Endothelial cell of umbilical vein (primary cell): ENCODE results near the gene GPNMB. TPM values are rescaled to one million over a fixed set of nuclear protein-coding genes. Genes with fewer than 3 reads are reported as not detected.

Source experiments
- BruUV-seq: library from RNA; stranded (reverse); fragments of 400-500 nt; replicated peaks from 2 replicates; lab custom pipeline; 2021; lab: Mats Ljungman, UMichigan
- CTCF ChIA-PET: fragments of 300-600, 350-600 bp; sonication (Branson Sonifier 250); formaldehyde crosslinking; loops from one replicate; lab custom pipeline; 2021; ENCODE audit warnings: antibody characterized with exemption, inconsistent platforms; lab: Charles Lee
- POLR2A ChIA-PET: fragments of 300-600, 350-600 bp; sonication (Branson Sonifier 250); formaldehyde crosslinking; loops from one replicate; lab custom pipeline; 2021; ENCODE audit warnings: antibody characterized with exemption, inconsistent platforms; lab: Charles Lee
- DNase-seq: peaks from one replicate; pipeline ENCODE4 v3.0.0-alpha.2; 2011; ENCODE audit warnings: low read depth, low spot score
- FAIRE-seq: peaks from 2 replicates; lab custom pipeline; 2011; peaks lifted over from hg19 to GRCh38; lab: Jason Lieb, UNC
- H2AFZ ChIP-seq: 2 replicates; pipeline ENCODE4 v1.6.0; 2012; ENCODE audit warnings: low read depth, low read length, control low read depth, inconsistent platforms
- H3K27ac ChIP-seq: 2 replicates; pipeline ENCODE4 v1.5.1; 2011; ENCODE audit warnings: low read depth, mild to moderate bottlenecking, control low read depth, low read length, moderate library complexity; ENCODE audit not compliant: insufficient read depth
- H3K27me3 ChIP-seq, 2 experiments: 2 replicates each; pipeline versions ENCODE4 v1.6.0 to v1.6.1; 2011; ENCODE audit warnings: low read length in 2 of 2, mixed read lengths in 1 of 2; ENCODE audit not compliant: control insufficient read depth in 2 of 2, insufficient read depth in 2 of 2
- H3K36me3 ChIP-seq, 2 experiments: 2 replicates in 1 of 2; 3 replicates in 1 of 2; pipeline ENCODE4 v1.5.1; 2011; ENCODE audit warnings: low read length in 2 of 2, mild to moderate bottlenecking in 1 of 2, moderate library complexity in 1 of 2; ENCODE audit not compliant: control insufficient read depth in 2 of 2, insufficient read depth in 2 of 2; ENCODE audit errors: extremely low read depth in 1 of 2
- H3K4me1 ChIP-seq: 3 replicates; pipeline ENCODE4 v1.5.1; 2011; ENCODE audit warnings: mild to moderate bottlenecking, low read length; ENCODE audit not compliant: control insufficient read depth, insufficient read depth; ENCODE audit errors: extremely low read depth
- H3K4me2 ChIP-seq: 2 replicates; pipeline ENCODE4 v1.6.1; 2011; ENCODE audit warnings: low read length, control low read depth, mixed read lengths; ENCODE audit not compliant: insufficient read depth
- H3K4me3 ChIP-seq, 3 experiments: fragments of 200-600 bp in 1 of 3; sonication (generic), shearing (Covaris generic) in 1 of 3; replicated peaks in 1 of 3; 2 replicates each; pipeline ENCODE4 v1.5.1; 2011 to 2016; ENCODE audit warnings: control low read depth in 3 of 3, low read length in 3 of 3, mild to moderate bottlenecking in 2 of 3, inconsistent platforms in 1 of 3, low read depth in 1 of 3, moderate library complexity in 1 of 3; ENCODE audit not compliant: insufficient read depth in 1 of 3
- H3K79me2 ChIP-seq: 2 replicates; pipeline ENCODE4 v1.6.0; 2012; ENCODE audit warnings: low read length, inconsistent platforms; ENCODE audit not compliant: control insufficient read depth, insufficient read depth
- H3K9ac ChIP-seq: replicated peaks from 2 replicates; pipeline ENCODE3; 2011; ENCODE audit warnings: low read length, control low read depth; ENCODE audit not compliant: insufficient read depth; ENCODE audit errors: extremely low read depth
- H3K9me1 ChIP-seq: replicated peaks from 3 replicates; pipeline ENCODE4 v1.6.0; 2011; ENCODE audit warnings: mild to moderate bottlenecking, low read length; ENCODE audit not compliant: control insufficient read depth, insufficient read depth; ENCODE audit errors: extremely low read depth
- H3K9me3 ChIP-seq: replicated peaks from 2 replicates; pipeline ENCODE4 v1.5.1; 2012; ENCODE audit warnings: low read length, inconsistent platforms; ENCODE audit not compliant: control insufficient read depth, insufficient read depth
- H4K20me1 ChIP-seq: replicated peaks from 2 replicates; pipeline ENCODE3; 2011; ENCODE audit warnings: mild to moderate bottlenecking, low read length; ENCODE audit not compliant: control insufficient read depth, insufficient read depth; ENCODE audit errors: extremely low read depth
- EZH2 ChIP-seq: IDR thresholded peaks from 2 replicates; pipeline ENCODE4 v1.6.1; 2012; ENCODE audit warnings: borderline replicate concordance, low read depth, mild to moderate bottlenecking, moderate library complexity, low read length, inconsistent platforms; ENCODE audit not compliant: severe bottlenecking
- FOS ChIP-seq: IDR thresholded peaks from 2 replicates; pipeline ENCODE4 v1.6.1; 2011; ENCODE audit warnings: mild to moderate bottlenecking, low read length, moderate library complexity, borderline replicate concordance; ENCODE audit not compliant: insufficient read depth
- GATA2 ChIP-seq: IDR thresholded peaks from 2 replicates; pipeline ENCODE4 v1.7.0; 2011; ENCODE audit warnings: low read depth, mild to moderate bottlenecking, moderate library complexity, mixed read lengths, low read length; ENCODE audit not compliant: insufficient read length, insufficient read depth
- JUN ChIP-seq: IDR thresholded peaks from 2 replicates; pipeline ENCODE4 v1.6.1; 2011; ENCODE audit warnings: borderline replicate concordance, low read depth; ENCODE audit not compliant: insufficient read length, insufficient read depth
- MYC ChIP-seq: IDR thresholded peaks from one replicate; pipeline ENCODE4 v1.6.1; 2011; ENCODE audit warnings: mild to moderate bottlenecking, low read depth, low read length
- POLR2A ChIP-seq: IDR thresholded peaks from 2 replicates; pipeline ENCODE4 v1.6.1; 2012; ENCODE audit warnings: low read depth, mild to moderate bottlenecking, control low read depth, low read length
- POLR2AphosphoS5 ChIP-seq: IDR thresholded peaks from 2 replicates; pipeline ENCODE4 v1.6.1; 2012; ENCODE audit warnings: low read depth, mild to moderate bottlenecking, control low read depth, low read length, moderate library complexity; ENCODE audit not compliant: insufficient read depth
- dilution Hi-C: fragments of 300-500 bp; cut with MboI; formaldehyde crosslinking; loops from one replicate; pipeline ENCODE4 v1.15.0; 2019; ENCODE audit warnings: low sequenced_read_pairs; ENCODE audit not compliant: extremely low pct_ligation_motif_present
- intact Hi-C: fragments of 100-400 bp; cut with micrococcal nuclease; formaldehyde crosslinking; loops from one replicate; pipeline ENCODE4 v1.10.0; 2022
- polyA plus RNA-seq, 4 experiments: library from polyadenylated mRNA; depleted of rRNA in 3 of 4; stranded (reverse) in 3 of 4; unstranded in 1 of 4; fragments of >200 nt; gene quantifications; 2 replicates each; pipeline versions ENCODE4 v1.2.1 to v1.2.3, GENCODE V29; 2011 to 2012; ENCODE audit warnings: missing spikeins in 1 of 4
- total RNA-seq: library from RNA; stranded (reverse); gene quantifications from 2 replicates; pipeline ENCODE4 v1.2.3, GENCODE V29; 2021
- TF ChIP-seq, protein P1 (sequence below), 2 donors: IDR thresholded peaks; 1 replicate in 1 of 2; 2 replicates in 1 of 2; pipeline ENCODE4 v1.5.1; 2011; ENCODE audit warnings: low read length in 2 of 2, mild to moderate bottlenecking in 2 of 2, moderate library complexity in 2 of 2, control low read depth in 1 of 2, inconsistent platforms in 1 of 2, low read depth in 1 of 2; ENCODE audit not compliant: insufficient read depth in 1 of 2; ENCODE audit errors: extremely low read depth in 1 of 2
- TF ChIP-seq, protein P2 (sequence below): IDR thresholded peaks from 2 replicates; pipeline ENCODE4 v1.6.1; 2011; ENCODE audit not compliant: insufficient read depth, insufficient read length

The GPNMB gene
- total and polyA plus RNA-seq, 2 donors (not counting 3 experiments of a cell fraction or from before 2014, with no cell fraction given): 0.29 to 0.33 TPM

DNA sequence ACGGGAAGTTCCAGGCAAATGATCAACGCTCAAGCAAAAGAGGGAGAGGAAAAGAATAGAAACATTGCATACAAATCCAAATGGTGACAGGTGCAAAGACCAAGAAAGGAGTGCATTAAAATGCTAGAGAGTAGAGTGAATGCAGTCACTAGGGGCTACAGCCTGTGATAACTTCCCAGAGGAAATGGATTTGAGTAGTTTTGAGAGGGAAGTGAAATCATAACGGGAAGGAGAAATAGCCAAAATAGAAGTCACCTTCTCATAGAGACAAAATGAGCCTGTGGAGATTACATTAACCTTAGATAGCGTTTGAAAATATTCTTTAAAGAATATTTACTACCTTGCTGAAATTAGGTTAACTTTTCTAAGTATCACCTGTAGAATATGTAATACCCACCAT, 38.3 kb upstream of the GPNMB start:
- Histone ChIP-seq H3K27ac (no peak overlapping the region), H3K9me1 (no peaks in the 10 kb centered on the region), H3K4me2 (no peak overlapping the region), H3K9ac (no peak overlapping the region), H3K4me3 (no peak overlapping the region), H3K79me2 (no peaks in the 10 kb centered on the region), H3K36me3 (no peaks in the 10 kb centered on the region), H4K20me1 (no peaks in the 10 kb centered on the region), H2AFZ (no peak overlapping the region), H3K9me3 (no peaks in the 10 kb centered on the region), H3K4me1 (no peaks in the 10 kb centered on the region), H3K27me3 (peaks cover 4 to 5% of the 10 kb centered on the region in 2 experiments)
- BruUV-seq: no TSS peak
- ChIA-PET POLR2A (no interaction called here), CTCF (no interaction called here)
- no peak for DNase-seq
- FAIRE-seq: peak; percentile 15
- dilution Hi-C loops: no loop called here
- TF ChIP-seq GATA2 (no peak), POLR2A (no peak), FOS (no peak), POLR2AphosphoS5 (no peak), JUN (no peak), EZH2 (no peak), MYC (no peak)
- TF ChIP-seq, protein P1, sequence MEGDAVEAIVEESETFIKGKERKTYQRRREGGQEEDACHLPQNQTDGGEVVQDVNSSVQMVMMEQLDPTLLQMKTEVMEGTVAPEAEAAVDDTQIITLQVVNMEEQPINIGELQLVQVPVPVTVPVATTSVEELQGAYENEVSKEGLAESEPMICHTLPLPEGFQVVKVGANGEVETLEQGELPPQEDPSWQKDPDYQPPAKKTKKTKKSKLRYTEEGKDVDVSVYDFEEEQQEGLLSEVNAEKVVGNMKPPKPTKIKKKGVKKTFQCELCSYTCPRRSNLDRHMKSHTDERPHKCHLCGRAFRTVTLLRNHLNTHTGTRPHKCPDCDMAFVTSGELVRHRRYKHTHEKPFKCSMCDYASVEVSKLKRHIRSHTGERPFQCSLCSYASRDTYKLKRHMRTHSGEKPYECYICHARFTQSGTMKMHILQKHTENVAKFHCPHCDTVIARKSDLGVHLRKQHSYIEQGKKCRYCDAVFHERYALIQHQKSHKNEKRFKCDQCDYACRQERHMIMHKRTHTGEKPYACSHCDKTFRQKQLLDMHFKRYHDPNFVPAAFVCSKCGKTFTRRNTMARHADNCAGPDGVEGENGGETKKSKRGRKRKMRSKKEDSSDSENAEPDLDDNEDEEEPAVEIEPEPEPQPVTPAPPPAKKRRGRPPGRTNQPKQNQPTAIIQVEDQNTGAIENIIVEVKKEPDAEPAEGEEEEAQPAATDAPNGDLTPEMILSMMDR (IDR thresholded peaks at IDR 0.05; ENCODE audit: extremely low read depth in 1 of 2, insufficient read depth in 1 of 2, low read depth in 1 of 2, low read length in 2 of 2): no peak
- TF ChIP-seq, protein P2, sequence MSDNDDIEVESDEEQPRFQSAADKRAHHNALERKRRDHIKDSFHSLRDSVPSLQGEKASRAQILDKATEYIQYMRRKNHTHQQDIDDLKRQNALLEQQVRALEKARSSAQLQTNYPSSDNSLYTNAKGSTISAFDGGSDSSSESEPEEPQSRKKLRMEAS: no peak
- intact Hi-C loops: no loop called here
